Right lobe of liver (tissue), 6 donors: ENCODE data around the gene CCR1. TPM values are rescaled to one million over a fixed set of nuclear protein-coding genes. Genes with fewer than 3 reads are reported as not detected.

ENCODE experiments used
- ATAC-seq, 4 donors: fragments of 200-7000 bp; cut with Tn5 transposase; one replicate each; pipeline ENCODE4 v1.9.1; 2020; ENCODE audit warnings: mild to moderate bottlenecking in 4 of 4, moderate library complexity in 4 of 4
- DNase-seq, 3 donors: peaks; one replicate each; pipeline ENCODE4 v3.0.0-alpha.2; 2020
- H3K27ac ChIP-seq, 3 donors: fragments of 200-600 bp; one replicate each; pipeline ENCODE4 v1.8.0; 2022
- H3K27me3 ChIP-seq, 2 donors: fragments of 200-600 bp; one replicate each; pipeline ENCODE4 v1.8.0; 2022
- H3K36me3 ChIP-seq, 4 donors: fragments of 200-600 bp; sonication (generic) in 1 of 4; one replicate each; pipeline versions ENCODE4 v1.5.1 to v1.8.0; 2017 to 2022; ENCODE audit warnings: control low read depth in 1 of 4
- H3K4me1 ChIP-seq, 4 donors: fragments of 200-600 bp; sonication (generic) in 1 of 4; one replicate each; pipeline versions ENCODE4 v1.5.1 to v1.8.0; 2017 to 2022; ENCODE audit warnings: control low read depth in 1 of 4
- H3K4me3 ChIP-seq, 3 donors: fragments of 200-600 bp; one replicate each; pipeline ENCODE4 v1.8.0; 2022
- H3K9me3 ChIP-seq, 4 donors: fragments of 200-600 bp; sonication (generic) in 1 of 4; one replicate each; pipeline versions ENCODE4 v1.5.1 to v1.8.0; 2017 to 2022; ENCODE audit warnings: control low read depth in 1 of 4
- POLR2A ChIP-seq: fragments of 450-650 bp; IDR thresholded peaks from one replicate; pipeline ENCODE4 v1.6.1; 2017; ENCODE audit warnings: antibody characterized with exemption, mild to moderate bottlenecking
- WGBS: methylation state at CpG from one replicate; pipeline ENCODE4 v1.1.6; 2018; ENCODE audit warnings: low coverage, low lambda C conversion rate; ENCODE audit not compliant: insufficient coverage; ENCODE audit errors: missing lambda C conversion rate; 5-methylcytosine and 5-hydroxymethylcytosine counted together
- intact Hi-C, 2 donors: fragments of 100-400 bp; cut with DNase I; formaldehyde crosslinking; loops; one replicate each; pipeline versions ENCODE4 v1.11.2 to v1.14.1; 2022
- total RNA-seq, 6 experiments: library from RNA; depleted of rRNA in 2 of 6; stranded (reverse); fragments of >200 nt in 2 of 6; fragmentation: NEBNext Ultra II Directional in 3 of 6; extraction: Animal tissue kit (Norgen Biotek cat#: 25700) in 3 of 6; gene quantifications; one replicate each; pipeline versions ENCODE4 v1.1.0 to v1.2.4, GENCODE V29; 2016 to 2023
- TF ChIP-seq, protein P1 (sequence below), 4 donors: fragments of 200-600 bp in 3 of 4; fragments of 450-650 bp in 1 of 4; IDR thresholded peaks; one replicate each; pipeline versions ENCODE4 v1.5.1 to v1.8.0; 2016 to 2022; ENCODE audit warnings: antibody characterized with exemption in 4 of 4, mild to moderate bottlenecking in 2 of 4
- donor health status: DM: no; HTN: yes; CAD: no.
- donor health status: DM: no; HTN: no; CAD: no.
- donor health status: DM: no; HTN: no; CAD: no.
- donor health status: DM: no; HTN: yes; CAD: no.
- donor health status: DM: no; HTN: yes; CAD: no.

Gene CCR1
- total RNA-seq, 6 experiments from 2014 or later = 1.6 to 17.3 (median 3.1) TPM

DNA sequence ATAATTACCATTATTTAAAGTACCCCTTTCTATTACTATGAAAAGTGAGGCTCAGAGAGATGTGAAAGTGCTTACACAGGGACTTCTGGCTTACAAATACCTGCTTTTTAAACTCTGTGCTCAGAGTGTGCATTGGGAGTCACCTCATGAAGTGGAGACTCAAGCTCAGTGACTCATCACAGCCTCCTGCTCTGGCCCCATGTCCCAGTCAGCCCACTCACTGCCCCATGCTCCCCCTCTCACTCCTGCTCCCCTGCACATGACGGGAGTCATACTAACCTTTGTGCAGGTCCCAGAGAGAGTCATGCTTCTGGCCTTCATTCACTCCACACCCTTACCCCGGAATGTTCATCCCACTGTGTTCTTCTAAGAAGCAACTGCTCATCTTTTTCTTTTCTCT, 20.2 kb downstream of the CCR1 start:
- H3K4me3 ChIP-seq = no peak overlapping the region
- H3K27me3 ChIP-seq = no peaks in the 10 kb centered on the region
- H3K4me1 ChIP-seq = no peaks in the 10 kb centered on the region
- H3K36me3 ChIP-seq = no peaks in the 10 kb centered on the region
- no peaks in the 10 kb centered on the region for H3K9me3 ChIP-seq
- no peak overlapping the region for H3K27ac ChIP-seq
- ATAC-seq = peak in 1 of 4 donors; percentile 31
- intact Hi-C loops = no loop called here
- 88% methylated on average over 2 of the region's 2 CpGs for WGBS
- DNase-seq = peak in 1 of 3 donors; percentile 35
- TF ChIP-seq, protein P1, sequence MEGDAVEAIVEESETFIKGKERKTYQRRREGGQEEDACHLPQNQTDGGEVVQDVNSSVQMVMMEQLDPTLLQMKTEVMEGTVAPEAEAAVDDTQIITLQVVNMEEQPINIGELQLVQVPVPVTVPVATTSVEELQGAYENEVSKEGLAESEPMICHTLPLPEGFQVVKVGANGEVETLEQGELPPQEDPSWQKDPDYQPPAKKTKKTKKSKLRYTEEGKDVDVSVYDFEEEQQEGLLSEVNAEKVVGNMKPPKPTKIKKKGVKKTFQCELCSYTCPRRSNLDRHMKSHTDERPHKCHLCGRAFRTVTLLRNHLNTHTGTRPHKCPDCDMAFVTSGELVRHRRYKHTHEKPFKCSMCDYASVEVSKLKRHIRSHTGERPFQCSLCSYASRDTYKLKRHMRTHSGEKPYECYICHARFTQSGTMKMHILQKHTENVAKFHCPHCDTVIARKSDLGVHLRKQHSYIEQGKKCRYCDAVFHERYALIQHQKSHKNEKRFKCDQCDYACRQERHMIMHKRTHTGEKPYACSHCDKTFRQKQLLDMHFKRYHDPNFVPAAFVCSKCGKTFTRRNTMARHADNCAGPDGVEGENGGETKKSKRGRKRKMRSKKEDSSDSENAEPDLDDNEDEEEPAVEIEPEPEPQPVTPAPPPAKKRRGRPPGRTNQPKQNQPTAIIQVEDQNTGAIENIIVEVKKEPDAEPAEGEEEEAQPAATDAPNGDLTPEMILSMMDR (IDR thresholded peaks at IDR 0.05) = no peak
- TF ChIP-seq POLR2A = no peak

DNA sequence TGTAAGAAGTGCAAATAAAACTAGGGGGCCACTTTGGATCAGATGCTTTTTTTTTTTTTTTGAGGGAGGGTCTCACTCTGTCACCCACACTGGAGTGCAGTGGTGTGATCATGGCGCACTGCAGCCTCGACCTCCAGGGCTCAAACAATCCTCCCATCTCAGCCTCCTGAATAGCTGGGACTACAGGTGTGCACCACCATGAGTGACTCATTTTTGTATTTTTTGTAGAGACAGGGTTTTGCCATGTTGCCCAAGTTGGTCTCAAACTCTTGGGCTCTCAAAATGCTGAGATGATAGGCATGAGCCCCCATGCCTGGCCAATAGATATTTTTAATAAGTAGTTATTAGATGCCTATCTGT, 20.8 kb downstream of the CCR1 start:
- intact Hi-C loops = no loop called here
- TF ChIP-seq POLR2A = no peak
- TF ChIP-seq, protein P1 (IDR thresholded peaks at IDR 0.05) = no peak
- no CpG with 5 or more reads among the region's 2 CpGs for WGBS
- Histone ChIP-seq H3K4me1 (no peaks in the 10 kb centered on the region), H3K9me3 (no peaks in the 10 kb centered on the region), H3K36me3 (no peaks in the 10 kb centered on the region), H3K4me3 (no peak overlapping the region), H3K27ac (no peak overlapping the region), H3K27me3 (no peaks in the 10 kb centered on the region)
- ATAC-seq = no peak
- DNase-seq = no peak

DNA sequence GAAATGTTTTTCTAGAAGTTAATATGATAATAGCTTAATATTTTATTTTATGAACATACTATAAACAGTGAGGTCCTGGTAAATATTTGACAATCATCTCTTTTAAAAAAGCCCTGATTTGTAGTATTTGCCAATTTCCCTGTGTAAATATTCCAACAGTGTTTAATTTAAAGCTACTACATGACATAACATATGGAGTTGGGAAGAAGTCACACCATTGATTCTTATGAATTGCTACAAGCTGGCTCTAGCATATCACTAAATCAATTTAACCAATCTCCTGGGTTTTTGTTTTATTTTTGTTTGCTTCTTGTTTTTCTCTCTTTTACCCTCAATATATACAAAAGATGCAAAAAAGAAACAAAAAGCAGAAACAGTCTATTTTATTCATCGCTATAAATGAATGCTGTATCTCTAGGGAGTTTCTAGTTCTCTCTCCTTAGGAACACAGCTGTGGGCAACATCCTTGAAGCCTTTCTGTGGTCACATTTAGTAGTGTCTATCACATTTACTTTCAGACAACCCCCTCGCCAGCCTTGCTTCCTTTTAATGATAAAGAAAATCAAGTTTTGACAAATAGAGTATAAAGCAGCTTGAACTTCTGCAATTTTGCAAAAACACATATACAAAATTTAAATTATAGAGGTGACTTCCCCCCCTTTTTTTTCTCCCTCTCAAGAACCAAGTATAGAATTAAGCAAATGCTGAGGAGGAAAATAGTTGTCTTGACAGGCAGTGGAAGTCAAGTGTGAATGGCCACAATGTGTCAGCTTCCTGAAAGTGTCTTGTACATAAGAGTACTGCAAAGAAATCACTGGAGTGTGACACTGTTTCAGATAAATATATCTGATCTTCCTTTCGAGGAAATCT, 21.4 kb downstream of the CCR1 start:
- no peak overlapping the region for H3K27ac ChIP-seq

DNA sequence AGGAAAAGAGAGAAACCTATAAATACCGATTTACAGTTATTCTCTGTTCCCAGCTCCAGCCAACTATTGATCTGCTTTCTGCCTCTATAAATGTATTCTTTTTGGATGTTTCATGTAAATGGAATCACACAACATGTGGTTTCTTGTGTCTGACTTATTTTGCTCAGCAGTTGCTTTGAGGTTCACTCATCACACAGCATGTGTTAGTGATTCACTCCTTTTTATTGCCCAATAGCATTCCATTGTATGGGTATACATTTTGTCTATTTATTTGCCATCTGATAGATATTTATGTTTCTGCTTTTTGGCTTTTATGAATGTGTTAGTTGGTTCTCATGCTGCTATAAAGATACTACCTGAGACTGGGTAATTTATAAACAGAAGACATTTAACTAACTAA, 23.6 kb downstream of the CCR1 start:
- intact Hi-C loops = no loop called here
- ATAC-seq = no peak
- H3K36me3 ChIP-seq = no peaks in the 10 kb centered on the region
- WGBS = 75% methylated on average over 1 of the region's 1 CpG
- H3K27ac ChIP-seq = no peak overlapping the region
- no peaks in the 10 kb centered on the region for H3K9me3 ChIP-seq
- no peak overlapping the region for H3K4me3 ChIP-seq
- H3K27me3 ChIP-seq = no peaks in the 10 kb centered on the region
- TF ChIP-seq, protein P1 (IDR thresholded peaks at IDR 0.05) = no peak
- TF ChIP-seq POLR2A = no peak
- H3K4me1 ChIP-seq = no peaks in the 10 kb centered on the region
- no peak for DNase-seq

More for the DNA sequence above, 21.4 kb downstream of the CCR1 start:
- H3K4me3 ChIP-seq = no peak overlapping the region
- no peaks in the 10 kb centered on the region for H3K9me3 ChIP-seq
- DNase-seq (no peak), ATAC-seq (peak in 1 of 4 donors; percentile 22)
- TF ChIP-seq, protein P1 (IDR thresholded peaks at IDR 0.05) = no peak
- no peak for TF ChIP-seq POLR2A
- H3K36me3 ChIP-seq = no peaks in the 10 kb centered on the region
- WGBS = 45% methylated on average over 3 of the region's 3 CpGs
- intact Hi-C loops = no loop called here
- H3K27me3 ChIP-seq = no peaks in the 10 kb centered on the region
- no peaks in the 10 kb centered on the region for H3K4me1 ChIP-seq
